Medulla oblongata (tissue), 1 donor: ENCODE results near the gene ZCCHC7.
A peak's percentile ranks its signal among the peaks of the same experiment; 100 is the strongest.
"Not testable (repeated sequence)": the region's sequence is repeated elsewhere in the genome, so short reads cannot be mapped to it uniquely, and the experiment has no call there.

ENCODE experiments used
- DNase-seq: peaks from one replicate; pipeline ENCODE4 v3.0.0-alpha.2; 2015; ENCODE audit errors: extremely low spot score

The ZCCHC7 gene

DNA sequence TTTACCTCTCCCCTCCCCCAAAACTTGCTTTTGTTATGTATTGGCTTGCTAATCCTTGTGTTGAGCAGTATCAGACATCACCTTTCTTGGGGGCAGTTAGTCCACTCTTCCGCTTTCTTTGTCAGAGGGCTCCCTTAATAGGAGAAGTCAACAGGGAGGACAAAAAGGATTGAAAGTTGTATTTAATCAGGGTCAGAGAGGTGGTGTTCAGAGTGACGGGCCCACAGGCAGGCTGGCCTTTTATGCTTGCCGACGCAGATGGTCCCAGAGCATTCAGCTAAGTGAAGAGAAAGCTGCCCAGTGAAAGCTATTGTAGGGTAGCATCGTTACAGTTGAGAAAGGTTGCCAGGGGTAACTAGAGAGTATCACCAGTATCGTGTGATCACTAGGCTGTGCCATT, 131.1 kb downstream of the ZCCHC7 start:
- DNase-seq: peak; percentile 10

DNA sequence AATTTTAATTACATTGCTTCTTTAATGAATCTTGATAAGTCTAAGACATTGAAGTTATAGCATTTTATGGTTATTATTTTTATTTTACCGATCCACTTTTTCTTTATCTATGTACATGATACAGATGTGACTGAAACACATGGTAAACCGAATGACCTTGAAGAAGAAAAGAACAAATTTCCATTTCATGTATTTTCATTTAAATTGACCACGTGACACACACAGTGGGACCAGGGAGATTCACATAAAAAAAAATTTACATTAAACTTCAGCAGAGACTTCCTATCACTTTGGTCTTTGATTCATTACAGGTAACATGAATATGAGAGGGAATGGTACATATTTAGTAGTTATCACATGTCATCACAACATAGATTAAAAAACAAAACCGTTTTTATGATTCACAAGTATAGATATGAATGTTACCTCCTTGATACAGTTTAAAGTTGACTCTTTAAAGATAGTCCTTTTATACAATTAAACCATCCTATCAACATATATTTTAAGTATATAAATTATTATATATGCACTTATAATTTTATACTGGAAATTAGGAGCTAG, 133.1 kb downstream of the ZCCHC7 start:
- DNase-seq: no peak

DNA sequence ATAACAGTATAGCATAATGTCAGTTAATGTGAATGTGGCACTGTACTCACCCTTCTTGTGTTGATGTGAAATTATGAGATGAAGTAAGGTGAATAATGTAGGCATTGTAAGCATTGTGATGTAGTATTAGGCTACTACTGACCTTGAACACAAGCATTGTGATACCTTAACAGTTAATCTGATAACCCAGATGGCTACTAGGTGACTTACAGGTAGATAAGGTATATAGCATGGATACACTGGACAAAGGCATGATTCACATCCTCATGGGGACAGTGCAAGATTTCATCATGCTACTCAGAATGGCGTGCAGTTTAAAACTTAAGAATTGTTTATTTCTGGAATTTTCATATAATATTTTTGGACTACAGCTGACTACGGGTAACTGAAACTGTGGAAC, 134.8 kb downstream of the ZCCHC7 start:
- DNase-seq: no peak

DNA sequence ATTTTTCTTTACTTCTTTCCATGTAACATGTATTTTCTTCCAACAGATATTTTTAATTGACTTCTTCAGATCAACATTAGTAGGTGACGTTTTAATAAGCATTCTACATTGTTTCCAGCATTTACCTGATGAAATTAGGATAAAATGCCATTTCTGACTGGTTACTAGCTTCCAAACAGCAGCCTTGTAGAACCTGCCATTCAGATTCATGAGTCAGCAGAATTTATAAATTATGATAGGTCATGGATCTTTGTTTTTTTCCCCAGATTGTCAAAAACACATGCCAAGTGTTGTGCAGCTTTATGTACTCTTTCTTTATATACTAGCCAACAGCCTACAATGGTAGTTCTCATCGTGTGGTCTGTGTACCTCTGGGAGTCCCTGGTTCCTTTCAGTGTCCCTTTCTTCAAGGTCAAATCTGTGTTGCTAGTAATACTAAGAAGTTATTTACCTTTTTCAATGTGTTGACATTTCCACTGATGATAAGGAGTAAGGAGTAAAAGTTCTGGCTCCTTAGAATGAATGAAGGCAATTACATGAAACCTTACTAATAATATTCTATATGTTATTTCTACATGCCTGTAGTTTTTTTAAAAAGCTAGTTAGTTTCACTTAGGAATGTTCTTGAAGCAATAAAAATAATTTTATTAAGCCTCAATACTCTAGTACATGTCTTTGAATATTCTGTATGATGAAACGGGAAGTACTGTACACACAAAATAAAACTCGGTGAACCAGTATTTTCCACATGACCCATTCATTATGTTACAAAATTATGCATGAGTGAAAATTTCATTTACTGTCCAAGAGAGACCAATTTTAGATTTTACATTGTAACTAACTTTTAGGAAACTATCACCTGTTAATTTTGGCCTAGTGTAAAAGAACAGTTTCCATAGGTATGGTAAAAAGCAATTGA, 135.8 kb downstream of the ZCCHC7 start:
- DNase-seq: no peak

DNA sequence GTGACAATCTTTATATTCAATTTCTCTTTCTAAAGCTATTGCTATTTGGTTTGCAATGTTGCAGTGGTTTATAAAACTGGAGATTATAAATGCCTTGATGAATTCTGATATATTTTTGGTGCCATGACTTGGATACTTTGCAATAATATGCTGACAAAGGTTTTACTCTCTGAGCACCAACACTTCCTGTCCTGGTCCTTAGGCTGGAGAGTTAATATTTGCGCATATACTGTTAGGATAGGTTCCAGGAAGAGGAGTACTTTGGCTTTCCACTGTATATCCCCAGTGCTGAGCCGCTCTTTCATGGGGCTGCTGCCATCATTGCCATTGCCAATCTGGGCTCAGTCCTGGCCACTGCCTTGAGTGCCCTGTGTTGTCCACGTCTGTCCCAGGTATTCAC, 139.6 kb downstream of the ZCCHC7 start:
- DNase-seq: no peak

DNA sequence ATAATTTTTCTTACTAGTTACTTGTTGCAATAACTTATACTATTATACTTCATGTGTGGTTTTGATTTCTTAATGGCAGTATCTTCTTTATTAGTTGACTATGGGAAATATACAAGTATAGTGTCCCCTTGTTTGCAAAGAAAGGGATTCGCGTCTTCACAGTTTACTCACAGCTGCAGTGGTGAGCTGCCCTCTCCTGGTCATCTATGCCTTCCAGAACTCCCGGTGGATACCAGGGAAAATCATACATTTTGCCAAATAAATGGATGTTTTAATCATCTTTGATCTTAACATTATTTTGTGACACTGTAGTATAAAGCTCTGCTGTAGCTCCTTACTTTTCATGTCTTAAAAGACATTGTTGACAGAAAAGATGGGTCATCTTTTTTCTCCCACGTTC, 142.0 kb downstream of the ZCCHC7 start:
- DNase-seq: peak; percentile 49

DNA sequence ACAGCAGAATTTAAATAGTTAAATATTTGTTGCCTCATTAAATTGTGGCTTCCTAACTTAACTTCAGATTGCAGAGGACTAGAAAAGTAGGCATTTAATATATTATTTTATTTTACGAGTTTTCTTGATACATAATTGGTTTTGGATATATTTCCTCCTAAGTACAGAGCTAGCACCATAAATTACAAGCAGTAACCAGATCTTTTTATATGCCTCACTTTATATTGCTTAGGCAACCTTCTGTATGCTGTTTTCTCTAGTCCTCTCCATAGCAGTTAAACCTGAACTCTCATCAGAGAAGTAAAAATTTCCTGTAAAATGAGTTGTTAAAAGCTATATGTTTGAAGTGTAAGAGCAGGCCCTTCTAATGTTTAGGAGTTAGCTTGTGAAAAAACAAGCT, 144.2 kb downstream of the ZCCHC7 start:
- DNase-seq: no peak

DNA sequence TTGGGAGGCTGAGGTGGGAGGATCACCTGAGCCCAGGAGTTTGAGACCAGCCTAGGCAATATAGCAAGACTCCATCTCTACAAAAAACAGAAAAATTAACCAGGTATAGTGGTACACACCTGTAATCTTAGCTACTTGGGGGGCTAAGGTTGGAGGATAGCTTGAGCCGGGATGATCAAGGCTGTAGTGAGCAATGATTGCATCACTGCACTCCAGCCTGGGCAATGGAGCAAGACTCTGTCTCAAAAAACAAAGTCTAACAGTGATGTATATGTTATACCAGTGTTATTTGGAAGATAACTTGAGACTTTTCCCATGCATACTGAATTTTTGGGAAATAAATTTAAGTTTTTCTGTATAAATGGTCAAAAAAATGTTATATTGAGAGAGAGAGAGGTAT, 146.3 kb downstream of the ZCCHC7 start:
- DNase-seq: no peak

DNA sequence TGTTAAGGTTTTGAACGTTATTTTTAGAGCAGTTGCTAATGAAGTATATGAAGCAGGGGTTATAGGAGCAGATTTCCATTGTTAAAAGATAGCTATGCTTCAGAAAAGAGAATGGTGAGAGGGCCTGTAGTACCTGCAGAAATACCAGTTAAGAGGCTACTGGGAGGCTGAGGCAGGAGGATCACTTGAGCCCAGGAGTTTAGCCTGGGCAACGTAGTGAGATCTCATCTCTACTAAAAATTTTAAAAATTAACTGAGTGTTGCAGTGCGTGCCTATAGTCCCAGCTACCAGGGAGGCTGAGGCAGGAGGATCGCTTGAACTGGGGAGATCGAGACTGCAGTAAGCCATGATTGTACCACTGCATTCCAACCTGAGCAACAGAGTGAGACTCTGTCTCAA, 148.8 kb downstream of the ZCCHC7 start:
- DNase-seq: no peak

DNA sequence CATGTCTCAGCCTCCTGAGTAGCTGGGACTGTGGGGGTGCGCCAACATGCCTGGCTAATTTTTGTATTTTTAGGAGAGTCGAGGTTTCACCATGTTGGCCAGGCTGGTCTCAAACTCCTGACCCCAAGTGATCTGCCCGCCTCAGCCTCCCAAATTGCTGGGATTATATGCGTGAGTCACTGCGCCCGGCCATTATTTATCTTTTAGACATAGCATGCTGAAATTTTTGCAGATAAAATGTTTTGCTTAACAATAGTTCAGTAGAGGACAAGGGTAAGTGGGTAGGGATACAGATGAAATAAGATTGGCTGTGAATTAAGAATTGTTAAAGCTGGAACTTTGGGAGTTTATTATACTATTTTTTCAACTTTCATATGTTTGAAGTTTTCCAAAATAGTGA, 151.3 kb downstream of the ZCCHC7 start:
- no peak for DNase-seq

DNA sequence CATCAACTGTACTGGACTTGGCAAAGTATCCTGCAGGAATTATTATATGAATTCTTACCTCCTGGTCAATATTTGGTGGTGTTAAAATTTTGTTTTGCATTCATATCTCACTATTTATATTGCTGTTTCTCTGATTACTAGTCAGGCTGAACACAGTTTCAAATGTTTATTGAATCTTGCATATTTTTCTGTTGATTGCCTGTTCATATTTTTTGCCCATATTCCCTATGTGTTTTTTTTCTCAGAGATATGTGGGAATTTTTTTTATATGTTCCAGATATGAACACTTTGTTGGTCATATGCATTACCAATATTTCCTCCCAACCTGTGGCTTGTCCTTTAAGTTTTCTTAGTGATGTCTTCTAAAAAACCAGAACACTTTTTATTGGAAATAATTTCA, 153.2 kb downstream of the ZCCHC7 start:
- no peak for DNase-seq

DNA sequence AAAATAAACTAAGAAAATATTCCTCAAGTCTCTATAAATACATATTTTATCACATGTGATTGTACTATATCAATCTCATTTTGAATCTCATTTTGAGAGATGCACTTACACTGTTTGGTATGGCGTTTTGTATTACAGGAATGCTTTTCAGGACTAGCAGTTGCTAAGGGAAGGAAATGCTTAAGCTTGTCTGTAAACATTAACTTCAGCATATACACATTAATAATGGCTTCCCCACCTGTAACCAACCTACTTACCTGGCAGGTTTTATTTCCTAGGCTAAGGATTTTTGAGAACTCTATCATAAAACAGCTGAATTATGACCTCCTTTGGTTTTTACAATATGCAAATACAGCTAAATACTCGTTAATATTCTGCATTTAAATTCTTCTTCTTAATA, 161.2 kb downstream of the ZCCHC7 start:
- DNase-seq: no peak

DNA sequence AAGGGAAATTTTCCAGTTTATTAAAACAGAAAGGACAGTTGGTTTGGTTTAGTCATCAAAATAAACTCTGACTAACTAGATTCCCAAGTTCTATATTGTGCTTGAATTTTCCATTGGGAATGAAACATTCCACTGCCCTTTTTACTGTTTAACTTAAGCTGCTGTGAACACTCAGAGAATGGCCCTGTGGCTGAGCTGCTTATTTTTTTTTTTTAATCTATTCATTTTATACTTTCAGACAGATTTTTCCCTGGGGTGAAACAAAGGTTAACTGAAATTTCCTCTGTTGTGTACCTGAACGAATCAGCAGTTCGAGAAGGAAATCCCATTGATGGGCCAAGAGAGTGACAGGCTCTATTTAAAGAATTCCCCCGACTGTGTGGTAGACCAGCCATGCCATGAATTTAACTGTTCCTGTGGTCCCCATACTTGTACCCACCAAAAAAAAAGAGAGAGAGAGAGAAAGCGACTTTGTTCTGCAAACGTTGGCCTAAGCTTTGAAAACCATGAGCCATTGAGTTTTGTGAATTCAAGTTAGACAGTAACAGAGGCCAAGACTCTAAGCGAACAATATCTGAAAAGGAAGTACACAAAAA, 163.5 kb downstream of the ZCCHC7 start:
- no peak for DNase-seq

DNA sequence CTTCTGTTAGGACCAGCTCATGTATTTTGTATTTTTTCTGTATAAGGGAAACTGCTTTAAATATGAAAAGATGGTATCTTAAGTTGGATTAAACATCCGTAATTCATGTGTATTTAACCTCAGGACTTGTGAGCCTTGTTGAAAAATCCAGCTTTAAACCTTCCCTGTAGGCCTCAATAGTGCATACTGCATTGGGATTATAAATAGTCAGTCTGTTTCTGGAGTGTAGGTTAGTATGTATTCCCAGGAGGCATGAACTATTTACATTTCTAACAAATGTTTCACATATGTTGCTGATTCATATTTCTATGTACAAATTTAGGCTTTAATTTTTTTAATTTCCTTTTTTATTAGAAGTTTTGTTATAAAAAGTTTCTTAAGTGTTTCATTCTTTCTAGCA, 164.3 kb downstream of the ZCCHC7 start:
- no peak for DNase-seq

DNA sequence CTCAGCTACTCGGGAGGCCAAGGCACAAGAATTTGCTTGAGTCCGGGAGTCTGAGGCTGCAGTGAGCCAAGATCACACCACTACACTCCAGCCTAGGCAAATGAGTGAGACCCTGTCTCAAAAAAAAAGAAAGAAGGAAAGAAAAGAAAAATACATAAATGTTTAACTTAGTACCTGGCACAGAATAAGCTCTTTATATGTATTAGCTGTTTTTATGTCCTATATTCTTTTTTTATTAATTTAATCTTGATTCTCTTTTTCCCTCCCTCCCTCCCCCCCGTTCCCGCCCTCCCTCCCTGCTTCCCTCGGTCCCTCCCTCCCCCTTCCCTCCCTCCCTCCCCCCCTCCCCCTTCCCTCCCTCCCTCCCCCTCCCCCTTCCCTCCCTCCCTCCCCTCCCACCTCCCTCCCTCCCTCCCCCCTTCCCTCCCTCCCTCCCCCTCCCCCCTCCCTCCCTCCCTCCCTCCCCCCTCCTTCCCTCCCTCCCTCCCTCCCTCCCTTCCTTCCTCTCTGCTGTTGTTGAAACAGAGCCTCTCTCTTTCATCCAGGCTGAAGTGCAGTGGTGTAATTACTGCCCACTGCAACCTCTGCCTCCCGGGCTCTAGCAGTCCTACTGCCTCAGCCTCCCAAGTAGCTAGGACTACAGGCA, 166.3 kb downstream of the ZCCHC7 start:
- DNase-seq: no peak

DNA sequence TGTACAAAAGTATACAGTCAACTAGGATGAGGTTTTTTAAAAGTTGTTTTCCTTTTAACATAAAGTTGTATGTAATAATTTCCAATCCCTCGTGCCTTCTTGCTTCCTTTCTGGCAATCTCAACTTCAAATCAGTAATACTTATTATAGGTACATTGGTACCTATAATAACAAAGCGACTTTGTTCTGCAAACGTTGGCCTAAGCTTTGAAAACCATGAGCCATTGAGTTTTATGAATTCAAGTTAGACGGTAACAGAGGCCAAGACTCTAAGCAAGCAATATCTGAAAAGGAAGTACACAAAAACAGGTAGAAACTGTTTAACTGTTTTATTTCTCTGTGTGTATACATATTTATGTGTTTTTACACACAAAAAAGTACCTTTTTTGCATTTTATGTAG, 166.9 kb downstream of the ZCCHC7 start:
- DNase-seq: no peak

DNA sequence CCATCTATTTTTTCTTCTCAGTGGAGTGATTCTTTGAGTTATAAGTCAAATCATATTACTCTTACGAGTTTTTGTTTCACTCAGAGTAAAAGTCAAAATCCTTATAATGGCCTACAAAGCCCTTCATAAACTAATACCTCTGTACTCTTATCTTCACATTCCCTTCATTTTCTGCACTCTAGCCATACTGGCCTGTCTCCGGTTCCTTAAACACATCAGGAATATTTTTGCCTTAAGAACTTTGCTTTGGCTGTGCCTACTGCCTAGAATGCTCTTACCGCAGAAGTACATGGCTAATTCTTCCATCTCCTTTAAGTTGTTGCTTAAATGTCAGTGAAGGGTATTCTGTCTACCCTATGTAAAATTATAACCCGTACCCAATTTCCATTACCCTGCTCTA, 169.3 kb downstream of the ZCCHC7 start:
- no peak for DNase-seq

DNA sequence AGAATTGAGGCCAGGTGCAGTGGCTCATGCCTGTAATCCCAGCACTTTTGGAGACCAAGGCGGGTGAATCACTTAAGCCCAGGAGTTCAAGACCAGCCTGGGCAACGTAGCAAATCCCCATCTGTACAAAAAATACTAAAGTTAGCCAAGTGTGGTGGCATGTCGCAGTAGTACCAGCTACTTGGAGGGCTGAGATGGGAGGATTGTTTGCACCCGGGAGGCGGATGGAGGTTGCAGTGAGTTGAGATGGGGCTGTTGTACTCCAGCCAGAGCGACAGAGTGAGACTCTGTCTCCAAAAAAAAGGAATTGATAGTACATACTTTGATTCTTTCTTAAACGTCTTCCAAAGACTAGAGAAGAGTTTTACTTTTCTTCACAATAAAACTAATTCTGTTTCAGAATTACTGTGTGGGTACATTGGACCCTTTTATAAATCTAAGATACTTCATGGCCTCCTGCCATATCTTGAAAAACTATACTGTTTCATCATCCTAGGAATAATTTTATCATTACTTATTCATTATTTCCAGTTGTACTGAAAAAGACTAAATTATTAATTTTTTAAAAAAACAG, 170.1 kb downstream of the ZCCHC7 start:
- DNase-seq: no peak

DNA sequence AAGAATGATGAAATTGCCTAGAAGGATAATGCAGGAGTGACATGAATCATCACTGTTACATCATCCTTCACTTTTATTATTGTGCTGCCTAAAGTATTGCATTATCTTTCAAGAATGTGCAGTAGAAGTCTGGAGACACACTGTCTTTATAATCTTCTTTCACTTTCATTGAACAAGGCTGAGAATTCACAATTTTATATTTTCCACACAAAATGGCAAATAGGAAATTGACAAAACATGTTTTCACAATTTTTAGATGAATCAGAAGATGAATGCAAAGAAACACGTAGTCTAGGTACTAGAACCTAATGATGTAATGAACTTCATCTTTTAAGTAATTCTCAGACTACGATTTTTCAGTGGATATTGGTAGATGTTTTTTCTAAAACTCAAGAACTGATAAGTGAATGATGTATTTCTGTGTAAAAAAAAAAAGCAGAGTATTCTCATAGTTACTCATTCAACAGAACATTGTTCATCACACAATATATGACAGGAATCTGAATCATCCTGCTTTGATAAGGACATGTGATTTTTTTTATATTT, 170.6 kb downstream of the ZCCHC7 start:
- DNase-seq: no peak

DNA sequence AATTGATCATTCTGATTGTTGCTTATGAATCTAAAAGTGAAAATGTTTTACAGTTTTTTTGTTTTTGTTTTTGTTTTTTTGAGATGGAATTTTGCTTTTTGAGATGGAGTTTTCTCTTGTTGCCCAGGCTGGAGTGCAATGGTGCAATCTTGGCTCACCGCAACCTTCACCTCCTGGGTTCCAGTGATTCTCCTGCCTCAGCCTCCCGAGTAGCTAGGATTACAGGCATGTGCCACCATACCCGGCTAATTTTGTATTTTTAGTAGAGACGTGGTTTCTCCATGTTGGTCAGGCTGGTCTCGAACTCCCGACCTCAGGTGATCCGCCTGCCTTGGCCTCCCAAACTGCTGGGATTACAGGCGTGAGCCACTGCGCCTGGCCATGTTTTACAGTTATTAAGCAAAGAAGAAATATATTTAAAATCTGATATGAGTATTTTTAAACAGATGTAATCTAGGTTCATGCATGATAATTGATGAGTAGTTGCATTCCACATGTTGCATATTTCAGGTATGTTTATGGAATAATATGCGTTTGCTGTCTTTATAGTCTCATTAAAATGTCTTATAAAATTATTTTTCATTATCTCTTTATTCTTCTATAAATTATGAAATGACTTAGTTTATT, 171.4 kb downstream of the ZCCHC7 start:
- DNase-seq: not testable (repeated sequence)

DNA sequence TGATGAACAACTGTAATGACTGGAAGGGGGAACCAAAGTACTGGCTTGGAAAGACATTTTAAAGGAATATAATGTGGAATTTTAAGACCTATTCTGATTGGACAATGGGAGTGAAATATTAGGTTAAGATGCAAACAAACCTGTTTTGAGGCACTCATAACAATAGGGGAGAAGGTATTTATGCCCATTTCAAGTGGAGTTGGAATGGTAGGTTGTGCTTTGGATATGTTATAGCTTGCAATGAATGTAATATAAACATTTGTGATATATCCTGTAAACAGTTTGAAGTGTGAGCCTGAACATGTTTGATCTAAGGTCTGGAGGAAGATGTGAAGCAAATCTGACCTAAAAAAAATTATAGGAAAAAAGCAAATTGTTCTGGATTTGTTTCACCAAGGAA, 172.5 kb downstream of the ZCCHC7 start:
- DNase-seq: no peak
